Spleen (tissue), 7 donors: ENCODE results near the gene CCL11.

Experiments used
- CTCF ChIP-seq, 11 experiments: fragments of 200-600 bp in 7 of 11; fragments of 450-650 bp in 4 of 11; sonication (generic) in 4 of 11; IDR thresholded peaks in 8 of 11; conservative IDR thresholded peaks in 3 of 11; 1 replicate in 7 of 11; 2 replicates in 4 of 11; pipeline versions ENCODE4 v1.4.0 to v1.8.0; 2016 to 2021; ENCODE audit warnings: antibody characterized with exemption in 11 of 11, inconsistent platforms in 4 of 11, mild to moderate bottlenecking in 1 of 11
- POLR2A ChIP-seq, 3 donors: fragments of 450-650 bp; IDR thresholded peaks; one replicate each; pipeline ENCODE4 v1.5.1; 2017; ENCODE audit warnings: antibody characterized with exemption in 3 of 3, mild to moderate bottlenecking in 1 of 3
- donor health status: DM: no; HTN: no; CAD: no; lungs with moderate emphysema.
- donor health status: DM: no; HTN: no; CAD: no.
- donor health status: DM: no; HTN: no; CAD: no.

GRCh38 chr17:34302636-34303035, 17.1 kb downstream of the CCL11 start:
- TF ChIP-seq POLR2A (IDR thresholded peaks at IDR 0.05) = no peak
- no peak for TF ChIP-seq CTCF (IDR thresholded peaks at IDR 0.05 in 8 of 11, conservative IDR thresholded peaks at IDR 0.05 in 3 of 11)
